ENCODE results near the gene FBXW8. TPM values are rescaled to one million over a fixed set of nuclear protein-coding genes. Genes with fewer than 3 reads are reported as not detected.

FBXW8 gene
- total and polyA plus RNA-seq, 4 donors: 1.9 to 7.1 (median 4.9) TPM

DNA sequence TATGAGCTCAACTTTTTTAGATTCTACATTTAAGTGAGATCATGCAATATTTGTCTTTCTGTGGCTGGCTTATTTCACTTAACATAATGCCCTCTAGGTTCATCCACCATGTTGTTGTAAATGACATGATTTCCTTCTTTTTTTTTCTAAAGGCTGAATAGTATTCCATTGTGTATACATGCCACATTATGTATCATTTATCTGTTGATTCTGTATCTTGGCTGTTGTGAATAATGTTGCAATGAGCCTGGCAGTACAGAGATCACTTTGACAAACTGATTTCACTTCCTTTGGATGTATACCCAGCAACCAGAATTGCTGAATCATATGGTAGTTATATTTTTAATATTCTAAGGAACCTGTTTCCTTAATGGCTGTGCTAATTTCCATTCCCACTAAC is 19.1 kb downstream of the FBXW8 start:
- no peaks in the 10 kb centered on the region for H3K9me3 ChIP-seq (ENCODE audit: control insufficient read depth in 4 of 4, low read length in 3 of 4)
- H3K4me3 ChIP-seq (ENCODE audit: low read depth in 1 of 3, low read length in 3 of 3): no peak overlapping the region
- no peaks in the 10 kb centered on the region for H3K27me3 ChIP-seq (ENCODE audit: control insufficient read depth in 4 of 4, insufficient read depth in 4 of 4, low read length in 3 of 4)
- no peak overlapping the region for H3K9ac ChIP-seq (ENCODE audit: low read depth in 1 of 2, low read length in 2 of 2)
- TF ChIP-seq, protein P1, sequence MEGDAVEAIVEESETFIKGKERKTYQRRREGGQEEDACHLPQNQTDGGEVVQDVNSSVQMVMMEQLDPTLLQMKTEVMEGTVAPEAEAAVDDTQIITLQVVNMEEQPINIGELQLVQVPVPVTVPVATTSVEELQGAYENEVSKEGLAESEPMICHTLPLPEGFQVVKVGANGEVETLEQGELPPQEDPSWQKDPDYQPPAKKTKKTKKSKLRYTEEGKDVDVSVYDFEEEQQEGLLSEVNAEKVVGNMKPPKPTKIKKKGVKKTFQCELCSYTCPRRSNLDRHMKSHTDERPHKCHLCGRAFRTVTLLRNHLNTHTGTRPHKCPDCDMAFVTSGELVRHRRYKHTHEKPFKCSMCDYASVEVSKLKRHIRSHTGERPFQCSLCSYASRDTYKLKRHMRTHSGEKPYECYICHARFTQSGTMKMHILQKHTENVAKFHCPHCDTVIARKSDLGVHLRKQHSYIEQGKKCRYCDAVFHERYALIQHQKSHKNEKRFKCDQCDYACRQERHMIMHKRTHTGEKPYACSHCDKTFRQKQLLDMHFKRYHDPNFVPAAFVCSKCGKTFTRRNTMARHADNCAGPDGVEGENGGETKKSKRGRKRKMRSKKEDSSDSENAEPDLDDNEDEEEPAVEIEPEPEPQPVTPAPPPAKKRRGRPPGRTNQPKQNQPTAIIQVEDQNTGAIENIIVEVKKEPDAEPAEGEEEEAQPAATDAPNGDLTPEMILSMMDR (IDR thresholded peaks at IDR 0.05; ENCODE audit: low read depth, low read length, missing input control): no peak
- TF ChIP-seq RAD21 (IDR thresholded peaks at IDR 0.05) (no peak), HNF4G (IDR thresholded peaks at IDR 0.05) (no peak), HNF4A (conservative IDR thresholded peaks at IDR 0.05) (peak; percentile 7 to 12)
- TF ChIP-seq, protein P2, sequence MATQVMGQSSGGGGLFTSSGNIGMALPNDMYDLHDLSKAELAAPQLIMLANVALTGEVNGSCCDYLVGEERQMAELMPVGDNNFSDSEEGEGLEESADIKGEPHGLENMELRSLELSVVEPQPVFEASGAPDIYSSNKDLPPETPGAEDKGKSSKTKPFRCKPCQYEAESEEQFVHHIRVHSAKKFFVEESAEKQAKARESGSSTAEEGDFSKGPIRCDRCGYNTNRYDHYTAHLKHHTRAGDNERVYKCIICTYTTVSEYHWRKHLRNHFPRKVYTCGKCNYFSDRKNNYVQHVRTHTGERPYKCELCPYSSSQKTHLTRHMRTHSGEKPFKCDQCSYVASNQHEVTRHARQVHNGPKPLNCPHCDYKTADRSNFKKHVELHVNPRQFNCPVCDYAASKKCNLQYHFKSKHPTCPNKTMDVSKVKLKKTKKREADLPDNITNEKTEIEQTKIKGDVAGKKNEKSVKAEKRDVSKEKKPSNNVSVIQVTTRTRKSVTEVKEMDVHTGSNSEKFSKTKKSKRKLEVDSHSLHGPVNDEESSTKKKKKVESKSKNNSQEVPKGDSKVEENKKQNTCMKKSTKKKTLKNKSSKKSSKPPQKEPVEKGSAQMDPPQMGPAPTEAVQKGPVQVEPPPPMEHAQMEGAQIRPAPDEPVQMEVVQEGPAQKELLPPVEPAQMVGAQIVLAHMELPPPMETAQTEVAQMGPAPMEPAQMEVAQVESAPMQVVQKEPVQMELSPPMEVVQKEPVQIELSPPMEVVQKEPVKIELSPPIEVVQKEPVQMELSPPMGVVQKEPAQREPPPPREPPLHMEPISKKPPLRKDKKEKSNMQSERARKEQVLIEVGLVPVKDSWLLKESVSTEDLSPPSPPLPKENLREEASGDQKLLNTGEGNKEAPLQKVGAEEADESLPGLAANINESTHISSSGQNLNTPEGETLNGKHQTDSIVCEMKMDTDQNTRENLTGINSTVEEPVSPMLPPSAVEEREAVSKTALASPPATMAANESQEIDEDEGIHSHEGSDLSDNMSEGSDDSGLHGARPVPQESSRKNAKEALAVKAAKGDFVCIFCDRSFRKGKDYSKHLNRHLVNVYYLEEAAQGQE (IDR thresholded peaks at IDR 0.05): no peak
- peaks cover 2 to 10% (median 6%) of the 10 kb centered on the region in 4 donors for H3K36me3 ChIP-seq (ENCODE audit: control insufficient read depth in 4 of 4, insufficient read depth in 3 of 4, low read depth in 1 of 4, low read length in 3 of 4)
- no peak for DNase-seq (ENCODE audit: low spot score)
- no peak overlapping the region for H3K27ac ChIP-seq (ENCODE audit: low read depth in 1 of 2, low read length in 2 of 2)
- H3K4me1 ChIP-seq (ENCODE audit: control insufficient read depth in 4 of 4, insufficient read depth in 4 of 4, low read length in 3 of 4): peaks cover 0 to 2% (median 0%) of the 10 kb centered on the region in 4 donors

DNA sequence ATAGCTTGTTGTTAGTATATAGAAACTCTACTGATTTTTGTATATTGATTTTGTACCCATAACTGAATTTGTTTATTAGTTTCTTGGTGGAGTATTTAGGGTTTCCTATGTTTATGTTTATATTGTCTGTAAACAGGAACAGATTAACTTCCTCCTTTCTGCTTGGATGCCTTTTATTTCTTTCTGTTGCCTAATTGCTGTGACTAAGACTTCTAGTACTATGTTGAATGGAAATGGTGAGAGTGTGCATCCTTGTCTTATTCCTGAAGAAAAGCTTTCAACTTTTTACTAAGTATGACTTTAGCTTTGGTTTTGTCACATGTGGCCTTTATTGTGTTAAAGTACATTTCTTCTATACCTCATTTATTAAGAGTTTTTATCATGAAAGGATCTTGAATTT is 20.9 kb downstream of the FBXW8 start:
- Histone ChIP-seq H3K27ac (ENCODE audit: low read depth in 1 of 2, low read length in 2 of 2) (no peak overlapping the region), H3K27me3 (ENCODE audit: control insufficient read depth in 4 of 4, insufficient read depth in 4 of 4, low read length in 3 of 4) (no peaks in the 10 kb centered on the region), H3K36me3 (ENCODE audit: control insufficient read depth in 4 of 4, insufficient read depth in 3 of 4, low read depth in 1 of 4, low read length in 3 of 4) (peaks cover 2 to 11% (median 8%) of the 10 kb centered on the region in 4 donors), H3K4me3 (ENCODE audit: low read depth in 1 of 3, low read length in 3 of 3) (no peak overlapping the region), H3K4me1 (ENCODE audit: control insufficient read depth in 4 of 4, insufficient read depth in 4 of 4, low read length in 3 of 4) (no peaks in the 10 kb centered on the region), H3K9me3 (ENCODE audit: control insufficient read depth in 4 of 4, low read length in 3 of 4) (no peaks in the 10 kb centered on the region), H3K9ac (ENCODE audit: low read depth in 1 of 2, low read length in 2 of 2) (no peak overlapping the region)
- DNase-seq (ENCODE audit: low spot score): no peak
- TF ChIP-seq NR2F2 (IDR thresholded peaks at IDR 0.05) (no peak), TAF1 (conservative IDR thresholded peaks at IDR 0.05) (no peak), JUND (IDR thresholded peaks at IDR 0.05) (no peak), HNF4G (IDR thresholded peaks at IDR 0.05) (no peak), YY1 (IDR thresholded peaks at IDR 0.05) (no peak), HNF4A (conservative IDR thresholded peaks at IDR 0.05) (no peak), RAD21 (IDR thresholded peaks at IDR 0.05) (no peak), RXRA (IDR thresholded peaks at IDR 0.05) (no peak), GABPA (IDR thresholded peaks at IDR 0.05 in 1 of 2, conservative IDR thresholded peaks at IDR 0.05 in 1 of 2) (no peak), EGR1 (IDR thresholded peaks at IDR 0.05; ENCODE audit: low read depth in 2 of 2) (no peak)
- TF ChIP-seq, protein P2 (IDR thresholded peaks at IDR 0.05): no peak
- TF ChIP-seq, protein P3, sequence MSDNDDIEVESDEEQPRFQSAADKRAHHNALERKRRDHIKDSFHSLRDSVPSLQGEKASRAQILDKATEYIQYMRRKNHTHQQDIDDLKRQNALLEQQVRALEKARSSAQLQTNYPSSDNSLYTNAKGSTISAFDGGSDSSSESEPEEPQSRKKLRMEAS (IDR thresholded peaks at IDR 0.05): no peak
- TF ChIP-seq, protein P4, sequence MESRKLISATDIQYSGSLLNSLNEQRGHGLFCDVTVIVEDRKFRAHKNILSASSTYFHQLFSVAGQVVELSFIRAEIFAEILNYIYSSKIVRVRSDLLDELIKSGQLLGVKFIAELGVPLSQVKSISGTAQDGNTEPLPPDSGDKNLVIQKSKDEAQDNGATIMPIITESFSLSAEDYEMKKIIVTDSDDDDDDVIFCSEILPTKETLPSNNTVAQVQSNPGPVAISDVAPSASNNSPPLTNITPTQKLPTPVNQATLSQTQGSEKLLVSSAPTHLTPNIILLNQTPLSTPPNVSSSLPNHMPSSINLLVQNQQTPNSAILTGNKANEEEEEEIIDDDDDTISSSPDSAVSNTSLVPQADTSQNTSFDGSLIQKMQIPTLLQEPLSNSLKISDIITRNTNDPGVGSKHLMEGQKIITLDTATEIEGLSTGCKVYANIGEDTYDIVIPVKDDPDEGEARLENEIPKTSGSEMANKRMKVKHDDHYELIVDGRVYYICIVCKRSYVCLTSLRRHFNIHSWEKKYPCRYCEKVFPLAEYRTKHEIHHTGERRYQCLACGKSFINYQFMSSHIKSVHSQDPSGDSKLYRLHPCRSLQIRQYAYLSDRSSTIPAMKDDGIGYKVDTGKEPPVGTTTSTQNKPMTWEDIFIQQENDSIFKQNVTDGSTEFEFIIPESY (IDR thresholded peaks at IDR 0.05): no peak
- TF ChIP-seq, protein P5, sequence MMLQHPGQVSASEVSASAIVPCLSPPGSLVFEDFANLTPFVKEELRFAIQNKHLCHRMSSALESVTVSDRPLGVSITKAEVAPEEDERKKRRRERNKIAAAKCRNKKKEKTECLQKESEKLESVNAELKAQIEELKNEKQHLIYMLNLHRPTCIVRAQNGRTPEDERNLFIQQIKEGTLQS (IDR thresholded peaks at IDR 0.05): no peak

Measured in liver (tissue), 9 donors.